GM13977 (cell line): ENCODE results near the gene ISYNA1.
A peak's percentile ranks its signal among the peaks of the same experiment; 100 is the strongest.

Experiments used
- DNase-seq: peaks from one replicate; pipeline ENCODE4 v3.0.0; 2012; ENCODE audit warnings: low spot score
- in situ Hi-C: fragments of 300-500 bp; cut with MboI; formaldehyde crosslinking; loops from one replicate; pipeline ENCODE4 v1.12.0; 2022; ENCODE audit warnings: low sequenced_read_pairs, low pct_unique_long_range_greater_than_20kb, mixed read lengths, inconsistent platforms; ENCODE audit not compliant: unreplicated experiment
- TF ChIP-seq, protein P1 (sequence below): IDR thresholded peaks from 2 replicates; pipeline ENCODE4 v1.5.1; 2012; ENCODE audit warnings: mild to moderate bottlenecking, control low read depth; ENCODE audit not compliant: insufficient read depth; ENCODE audit errors: extremely low read depth, missing control alignments

ISYNA1 gene

DNA sequence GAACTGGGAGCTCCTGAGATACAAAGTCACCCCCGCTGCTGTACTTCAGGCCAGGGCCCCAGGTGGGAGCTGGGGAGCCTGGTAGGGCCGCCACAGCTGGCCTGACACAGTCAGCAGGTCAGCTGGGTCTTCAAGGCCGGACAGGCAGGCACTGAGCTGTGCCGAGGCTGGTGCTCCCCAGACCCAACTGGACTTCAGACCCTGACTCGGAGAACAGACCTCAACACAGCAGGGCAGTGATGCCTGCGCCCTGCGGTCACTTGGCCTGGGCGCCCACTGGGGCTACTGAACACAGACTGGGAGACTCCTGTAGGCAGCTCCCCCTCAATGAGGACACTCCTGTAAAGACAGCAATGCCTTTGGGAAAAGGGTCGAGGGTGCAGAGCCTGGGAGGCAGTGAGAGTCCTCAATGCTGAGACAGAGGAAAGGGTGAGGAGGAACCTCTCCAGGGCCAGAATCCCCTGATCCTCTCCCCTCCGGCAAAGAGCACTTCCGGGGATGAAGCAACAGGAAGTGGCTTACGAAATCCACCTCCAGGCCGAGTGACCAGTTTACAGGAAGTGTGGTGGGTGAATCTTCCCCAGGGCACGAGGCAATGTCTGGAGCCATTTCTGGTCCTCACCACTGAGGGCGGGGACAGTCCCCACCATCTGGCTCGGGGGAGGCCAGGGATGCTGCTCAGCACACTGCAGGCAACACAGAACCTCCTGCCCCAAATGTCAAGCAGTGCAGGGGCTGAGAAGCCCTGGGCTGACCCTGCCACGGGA, 40.8 kb upstream of the ISYNA1 start:
- DNase-seq: peak; percentile 87
- TF ChIP-seq, protein P1, sequence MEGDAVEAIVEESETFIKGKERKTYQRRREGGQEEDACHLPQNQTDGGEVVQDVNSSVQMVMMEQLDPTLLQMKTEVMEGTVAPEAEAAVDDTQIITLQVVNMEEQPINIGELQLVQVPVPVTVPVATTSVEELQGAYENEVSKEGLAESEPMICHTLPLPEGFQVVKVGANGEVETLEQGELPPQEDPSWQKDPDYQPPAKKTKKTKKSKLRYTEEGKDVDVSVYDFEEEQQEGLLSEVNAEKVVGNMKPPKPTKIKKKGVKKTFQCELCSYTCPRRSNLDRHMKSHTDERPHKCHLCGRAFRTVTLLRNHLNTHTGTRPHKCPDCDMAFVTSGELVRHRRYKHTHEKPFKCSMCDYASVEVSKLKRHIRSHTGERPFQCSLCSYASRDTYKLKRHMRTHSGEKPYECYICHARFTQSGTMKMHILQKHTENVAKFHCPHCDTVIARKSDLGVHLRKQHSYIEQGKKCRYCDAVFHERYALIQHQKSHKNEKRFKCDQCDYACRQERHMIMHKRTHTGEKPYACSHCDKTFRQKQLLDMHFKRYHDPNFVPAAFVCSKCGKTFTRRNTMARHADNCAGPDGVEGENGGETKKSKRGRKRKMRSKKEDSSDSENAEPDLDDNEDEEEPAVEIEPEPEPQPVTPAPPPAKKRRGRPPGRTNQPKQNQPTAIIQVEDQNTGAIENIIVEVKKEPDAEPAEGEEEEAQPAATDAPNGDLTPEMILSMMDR: no peak
- in situ Hi-C loops: no loop called here

DNA sequence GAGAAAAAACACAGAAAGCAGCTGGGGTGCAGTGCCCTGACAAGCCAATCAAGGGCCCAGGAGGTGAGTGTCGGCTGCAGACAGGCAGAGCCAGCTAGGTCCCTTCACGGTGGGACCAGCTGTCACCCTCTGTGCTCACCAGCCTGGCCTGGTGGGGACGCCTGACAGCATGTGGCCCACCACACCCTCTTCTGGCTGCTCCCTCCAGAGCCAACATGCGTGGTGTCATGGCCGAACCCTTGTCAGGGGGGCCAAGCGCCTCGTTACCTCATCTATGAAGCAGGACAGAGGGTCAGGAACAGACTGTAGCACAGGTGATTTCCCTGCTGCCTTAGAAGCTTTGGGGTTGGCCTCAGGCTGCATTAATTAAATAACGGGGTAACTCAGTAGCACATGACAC, 40.0 kb upstream of the ISYNA1 start:
- in situ Hi-C loops: no loop called here
- TF ChIP-seq, protein P1: no peak
- DNase-seq: no peak

DNA sequence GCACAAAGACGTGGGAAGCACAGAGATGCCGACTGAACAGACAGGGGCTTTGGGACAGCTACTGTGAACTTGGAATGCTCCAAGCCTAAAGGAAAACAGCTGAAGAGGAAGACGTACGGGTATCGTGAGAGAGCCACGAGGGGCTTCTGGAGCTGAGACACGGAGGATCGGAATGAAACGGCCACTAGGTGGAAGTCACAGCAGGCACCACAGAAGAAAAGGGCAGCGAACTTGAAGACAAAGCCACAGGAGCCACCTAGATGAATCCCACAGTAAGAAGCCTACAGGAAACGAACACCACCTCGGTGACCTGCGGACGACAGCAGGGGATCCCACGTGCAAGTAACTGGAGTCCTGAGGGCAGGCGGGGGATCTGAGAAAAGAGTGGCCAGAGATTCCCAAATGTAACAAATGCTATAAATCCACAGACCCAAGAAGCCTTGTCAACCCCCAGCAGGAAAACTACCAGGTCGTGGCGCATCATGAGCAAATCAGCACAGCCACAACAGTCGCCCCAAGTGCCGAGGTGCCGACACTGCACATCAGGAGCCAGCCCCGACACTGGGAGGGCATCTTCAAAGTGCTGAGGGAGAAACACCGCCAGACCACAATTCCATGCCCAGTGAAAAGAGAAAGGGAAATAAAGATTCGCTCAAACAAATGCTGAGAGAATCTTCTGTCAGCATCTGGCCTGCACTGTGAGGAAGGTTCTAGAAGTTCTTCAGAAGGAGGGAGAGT, 39.3 kb upstream of the ISYNA1 start:
- DNase-seq: no peak
- in situ Hi-C loops: no loop called here
- TF ChIP-seq, protein P1: no peak

DNA sequence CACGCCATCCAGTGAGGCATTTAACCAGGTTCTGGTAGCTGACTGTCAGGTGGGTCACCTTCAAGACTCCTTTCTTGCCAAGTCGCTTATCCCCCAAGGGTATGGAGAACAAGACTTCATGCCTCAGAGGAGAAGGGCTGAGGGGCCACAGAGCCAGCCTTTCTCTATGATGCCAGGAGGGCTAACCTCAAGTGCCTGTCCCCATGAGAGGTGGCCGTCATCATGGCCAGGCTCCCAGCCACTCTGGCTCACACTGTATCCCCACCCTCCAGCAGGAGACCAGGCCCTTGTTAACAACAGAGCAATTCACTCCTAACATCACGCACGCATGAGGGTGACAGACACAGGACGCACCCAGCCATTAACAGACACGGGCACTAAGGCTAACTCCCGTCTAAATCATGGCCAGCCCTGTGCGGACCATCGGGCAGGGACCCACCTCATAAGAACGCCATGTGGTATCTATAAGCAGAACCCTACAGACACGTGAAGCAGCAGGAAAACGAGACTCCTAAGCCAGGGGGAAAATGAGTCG, 38.6 kb upstream of the ISYNA1 start:
- in situ Hi-C loops: no loop called here

DNA sequence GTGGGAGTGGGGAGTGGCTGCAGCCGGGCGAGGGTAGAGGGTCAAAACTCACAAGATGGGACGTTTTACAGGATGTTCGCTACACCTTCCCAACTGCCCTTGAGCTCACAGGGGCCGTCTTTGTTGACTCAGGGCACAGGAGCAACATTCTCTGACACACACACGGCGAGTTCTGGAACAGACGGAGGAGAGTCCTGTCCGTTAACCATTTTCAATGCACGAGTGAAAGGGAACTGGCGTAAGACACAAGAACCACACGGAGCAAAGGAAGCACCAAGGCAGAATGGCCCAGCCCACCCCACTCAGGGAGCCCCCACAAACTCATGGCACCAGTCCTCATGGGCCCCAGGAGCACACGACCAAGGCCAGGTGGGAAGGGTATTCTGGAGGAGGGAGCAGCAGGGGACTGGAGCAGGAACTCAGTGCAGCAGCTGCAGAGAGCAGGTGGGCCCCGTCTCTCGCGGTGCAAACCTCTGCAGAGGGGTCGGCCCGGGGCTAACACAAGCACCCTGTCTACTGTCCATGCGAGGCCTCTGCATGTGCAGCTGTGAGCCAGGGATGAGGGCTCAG, 37.9 kb upstream of the ISYNA1 start:
- DNase-seq: no peak
- in situ Hi-C loops: no loop called here
- TF ChIP-seq, protein P1: no peak

More for the DNA sequence above, 38.6 kb upstream of the ISYNA1 start:
- DNase-seq: no peak
- TF ChIP-seq, protein P1: no peak

DNA sequence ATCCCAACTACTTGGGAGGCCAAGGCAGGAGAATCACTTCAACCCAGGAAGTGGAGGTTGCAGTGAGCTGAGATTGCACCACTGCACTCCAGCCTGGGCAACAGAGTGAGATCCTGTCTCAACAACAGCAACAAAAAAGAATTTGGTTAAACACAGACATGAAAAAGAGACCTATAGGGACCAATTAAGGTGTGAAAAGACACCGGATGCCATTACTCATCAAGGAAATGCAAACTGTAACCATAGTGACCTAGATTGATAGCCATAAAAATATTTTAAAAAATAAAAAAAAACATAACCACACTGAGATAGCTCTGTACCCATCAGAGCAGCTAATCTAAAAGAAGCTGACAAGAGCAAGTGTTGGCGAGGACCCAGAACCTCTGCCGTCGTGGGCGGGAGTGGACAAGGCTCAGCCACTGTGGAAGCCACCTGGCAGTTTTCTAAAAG, 37.1 kb upstream of the ISYNA1 start:
- in situ Hi-C loops: no loop called here
- TF ChIP-seq, protein P1: no peak
- no peak for DNase-seq
